GM12865 (cell line): ENCODE data around the gene RXFP1.

Source experiments
- DNase-seq: peaks from one replicate; pipeline ENCODE4 v3.0.0; 2010; ENCODE audit warnings: low read depth
- H3K4me3 ChIP-seq: 2 replicates; pipeline ENCODE4 v1.5.1; 2011; ENCODE audit warnings: mild to moderate bottlenecking, low read depth, low read length, control low read depth
- CTCF ChIP-seq: IDR thresholded peaks from 2 replicates; pipeline ENCODE4 v1.5.1; 2011; ENCODE audit warnings: low read length, control low read depth, low read depth, inconsistent platforms; ENCODE audit not compliant: insufficient read depth; ENCODE audit errors: missing control alignments

RXFP1 gene

GRCh38 chr4:158513256-158513655, 8.4 kb upstream of the RXFP1 start:
- no peak for TF ChIP-seq CTCF
- H3K4me3 ChIP-seq: no peak overlapping the region
- DNase-seq: no peak

GRCh38 chr4:158519226-158519625, 2.5 kb upstream of the RXFP1 start:
- no peak for TF ChIP-seq CTCF
- no peak overlapping the region for H3K4me3 ChIP-seq
- no peak for DNase-seq

DNA sequence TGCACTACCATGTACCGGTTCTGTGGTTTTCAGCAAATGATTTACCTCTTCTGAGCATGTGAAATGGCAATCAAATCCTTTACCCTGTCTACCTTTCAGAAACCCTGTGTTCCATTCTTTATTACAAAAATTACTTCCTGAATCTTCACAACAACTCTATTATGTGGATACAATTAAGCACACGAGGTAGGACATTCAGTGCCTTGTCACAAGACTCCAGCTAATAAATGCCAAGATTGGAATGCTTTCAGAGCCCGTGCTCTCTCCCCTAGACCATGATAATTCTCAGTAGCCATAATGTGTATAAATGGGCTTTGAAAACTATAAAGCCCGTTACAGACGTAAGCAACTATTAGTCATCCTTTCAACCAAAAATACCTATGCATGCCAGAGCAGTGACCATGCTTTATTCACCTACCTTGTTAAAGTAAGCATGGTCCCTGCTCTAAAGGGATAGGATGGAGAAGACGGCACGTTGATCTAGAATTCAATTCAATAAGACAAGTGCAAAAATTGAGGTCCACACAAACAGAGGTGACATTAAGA, 2.4 kb downstream of the RXFP1 start:
- no peak overlapping the region for H3K4me3 ChIP-seq
- no peak for TF ChIP-seq CTCF
- no peak for DNase-seq

- H3K4me3 ChIP-seq: no peak overlapping the region
- no peak for TF ChIP-seq CTCF
- DNase-seq: no peak
These were observed 5.8 kb downstream of the RXFP1 start for GRCh38 chr4:158527516-158527915.

- H3K4me3 ChIP-seq: no peak overlapping the region
- TF ChIP-seq CTCF: no peak
- no peak for DNase-seq
These were observed 7.8 kb downstream of the RXFP1 start for GRCh38 chr4:158529505-158529904.

DNA sequence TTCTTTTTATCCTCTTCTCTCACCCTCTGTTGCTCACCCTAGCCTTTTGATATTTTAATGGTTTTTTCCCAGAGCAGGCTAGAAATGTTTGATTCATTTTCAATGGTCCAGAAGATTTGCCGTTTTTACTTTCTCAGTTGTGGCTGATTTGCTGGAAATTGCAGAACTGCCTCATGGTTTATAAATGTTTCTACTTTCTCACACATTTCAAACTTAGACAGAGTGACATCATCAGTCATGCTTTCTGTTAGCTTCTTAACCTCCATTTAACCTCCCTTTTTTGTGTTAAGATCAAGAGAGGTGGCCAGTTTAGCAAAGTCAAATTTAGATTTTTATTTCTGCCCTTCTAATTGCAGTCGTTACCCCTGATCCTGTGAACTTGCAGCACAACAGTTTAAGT, 8.7 kb downstream of the RXFP1 start:
- DNase-seq: no peak
- no peak for TF ChIP-seq CTCF
- H3K4me3 ChIP-seq: no peak overlapping the region

DNA sequence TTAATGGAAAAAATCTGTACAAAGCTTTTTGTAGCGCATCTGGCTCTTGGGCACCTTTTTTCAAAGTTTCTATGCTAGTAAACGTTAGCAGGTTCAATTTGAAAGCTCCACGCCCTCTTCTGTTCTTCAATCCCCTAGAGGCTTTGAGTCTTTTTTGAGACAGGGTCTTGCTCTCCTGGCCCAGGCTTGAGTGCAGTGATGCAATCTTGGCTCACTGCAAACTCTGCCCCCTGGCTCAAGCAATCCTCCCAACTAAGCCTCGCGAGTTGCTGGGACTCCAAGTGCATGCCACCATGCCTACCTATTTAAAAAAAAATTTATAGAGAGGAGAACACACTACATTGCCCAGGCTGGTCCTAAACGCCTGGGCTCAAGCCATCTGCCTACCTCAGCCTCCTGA, 9.2 kb downstream of the RXFP1 start:
- TF ChIP-seq CTCF: no peak
- no peak for DNase-seq
- H3K4me3 ChIP-seq: no peak overlapping the region
